IMR-90 (cell line): ENCODE measurements around the gene ARHGEF2. TPM values are rescaled to one million over a fixed set of nuclear protein-coding genes. Genes with fewer than 3 reads are reported as not detected.

Experiments
- ATAC-seq: fragments of 200-7000 bp; cut with Tn5 transposase; 2 replicates; pipeline ENCODE4 v1.9.1; 2020; ENCODE audit warnings: low read depth, mild to moderate bottlenecking, moderate library complexity
- BruUV-seq: library from RNA; stranded (reverse); fragments of 400-500 nt; replicated peaks from 2 replicates; lab custom pipeline; 2021; lab: Mats Ljungman, UMichigan
- CTCF ChIA-PET: fragments of 300-600 bp; formaldehyde crosslinking; extraction: SDS; loops from one replicate; lab custom pipeline; 2021; ENCODE audit warnings: antibody characterized with exemption; lab: Yijun Ruan, JAX
- POLR2A ChIA-PET: fragments of 300-600 bp; sonication (Branson Sonifier 250); formaldehyde crosslinking; loops from one replicate; lab custom pipeline; 2022; ENCODE audit warnings: antibody characterized with exemption; ENCODE audit not compliant: unreplicated experiment; lab: Charles Lee
- DNase-seq: peaks from one replicate; pipeline ENCODE4 v3.0.0; 2013
- H2AFZ ChIP-seq: replicated peaks from 2 replicates; pipeline ENCODE3; 2013; ENCODE audit warnings: low read length, mild to moderate bottlenecking; ENCODE audit not compliant: poor library complexity
- H2AK5ac ChIP-seq: 2 replicates; pipeline ENCODE4 v1.6.1; 2013; ENCODE audit warnings: low read depth, low read length, inconsistent platforms
- H2AK9ac ChIP-seq: replicated peaks from 2 replicates; pipeline ENCODE3; 2013; ENCODE audit warnings: mild to moderate bottlenecking, low read depth, low read length, moderate library complexity; ENCODE audit not compliant: poor library complexity
- H2BK120ac ChIP-seq: 2 replicates; pipeline ENCODE4 v1.6.1; 2013; ENCODE audit warnings: low read depth, low read length, inconsistent platforms
- H2BK15ac ChIP-seq: 3 replicates; pipeline ENCODE4 v1.6.1; 2013; ENCODE audit warnings: low read depth, low read length, inconsistent platforms
- H2BK20ac ChIP-seq: 2 replicates; pipeline ENCODE4 v1.6.1; 2013; ENCODE audit warnings: low read depth, mild to moderate bottlenecking, inconsistent platforms, low read length, moderate library complexity
- H2BK5ac ChIP-seq: 2 replicates; pipeline ENCODE4 v1.6.1; 2013; ENCODE audit warnings: mild to moderate bottlenecking, low read depth, low read length, inconsistent platforms; ENCODE audit not compliant: poor library complexity, severe bottlenecking
- H3K14ac ChIP-seq: replicated peaks from 2 replicates; pipeline ENCODE4 v1.6.1; 2013; ENCODE audit warnings: low read depth, low read length, inconsistent platforms
- H3K18ac ChIP-seq: 2 replicates; pipeline ENCODE4 v1.6.1; 2013; ENCODE audit warnings: low read depth, low read length, control low read depth
- H3K23ac ChIP-seq: 2 replicates; pipeline ENCODE4 v1.6.1; 2013; ENCODE audit warnings: low read depth, low read length, inconsistent platforms
- H3K27ac ChIP-seq: 2 replicates; pipeline ENCODE4 v1.5.1; 2013; ENCODE audit warnings: mild to moderate bottlenecking, control low read depth, low read length; ENCODE audit not compliant: insufficient read depth
- H3K27me3 ChIP-seq: 2 replicates; pipeline ENCODE4 v1.6.1; 2013; ENCODE audit warnings: low read length; ENCODE audit not compliant: control insufficient read depth, insufficient read depth
- H3K36me3 ChIP-seq: 2 replicates; pipeline ENCODE4 v1.6.1; 2013; ENCODE audit warnings: low read length, mixed read lengths; ENCODE audit not compliant: control insufficient read depth, insufficient read depth
- H3K4ac ChIP-seq: 2 replicates; pipeline ENCODE4 v1.6.1; 2013; ENCODE audit warnings: low read depth, low read length, inconsistent platforms
- H3K4me1 ChIP-seq: 2 replicates; pipeline ENCODE4 v1.6.1; 2013; ENCODE audit warnings: low read length, mixed read lengths; ENCODE audit not compliant: control insufficient read depth, insufficient read depth
- H3K4me2 ChIP-seq: 2 replicates; pipeline ENCODE4 v1.6.1; 2013; ENCODE audit warnings: low read depth, mild to moderate bottlenecking, control low read depth, low read length, moderate library complexity
- H3K4me3 ChIP-seq: 2 replicates; pipeline ENCODE4 v1.5.1; 2013; ENCODE audit warnings: low read depth, mild to moderate bottlenecking, control low read depth, low read length, moderate library complexity; ENCODE audit not compliant: insufficient read depth
- H3K56ac ChIP-seq: 2 replicates; pipeline ENCODE4 v1.6.1; 2013; ENCODE audit warnings: low read length, inconsistent platforms; ENCODE audit not compliant: insufficient read depth; ENCODE audit errors: extremely low read depth
- H3K79me1 ChIP-seq, 2 experiments: 2 replicates each; pipeline ENCODE4 v1.6.1; 2013; ENCODE audit warnings: low read length in 2 of 2, inconsistent platforms in 1 of 2, low read depth in 1 of 2
- H3K9ac ChIP-seq: 2 replicates; pipeline ENCODE4 v1.6.1; 2013; ENCODE audit warnings: low read depth, low read length, control low read depth
- H3K9me1 ChIP-seq: 2 replicates; pipeline ENCODE4 v1.6.1; 2013; ENCODE audit warnings: low read length, inconsistent platforms; ENCODE audit not compliant: insufficient read depth
- H3K9me3 ChIP-seq: 2 replicates; pipeline ENCODE4 v1.6.1; 2013; ENCODE audit warnings: low read length; ENCODE audit not compliant: control insufficient read depth, insufficient read depth
- H4K20me1 ChIP-seq: 2 replicates; pipeline ENCODE4 v1.6.1; 2013; ENCODE audit warnings: low read length, inconsistent platforms; ENCODE audit not compliant: insufficient read depth
- H4K5ac ChIP-seq: 2 replicates; pipeline ENCODE4 v1.6.1; 2013; ENCODE audit warnings: mild to moderate bottlenecking, low read depth, low read length, control low read depth
- H4K8ac ChIP-seq, 2 experiments: 2 replicates each; pipeline ENCODE4 v1.6.1; 2013; ENCODE audit warnings: low read depth in 2 of 2, low read length in 2 of 2, control low read depth in 1 of 2, inconsistent platforms in 1 of 2
- H4K91ac ChIP-seq: 2 replicates; pipeline ENCODE4 v1.6.1; 2013; ENCODE audit warnings: low read depth, low read length, inconsistent platforms; ENCODE audit not compliant: insufficient read depth
- MAFK ChIP-seq: IDR thresholded peaks from 2 replicates; pipeline ENCODE4 v1.6.1; 2012; ENCODE audit warnings: low read depth, low read length, improper control_type of control experiment
- MAZ ChIP-seq: IDR thresholded peaks from 2 replicates; pipeline ENCODE4 v1.6.1; 2012; ENCODE audit warnings: low read depth, mild to moderate bottlenecking, low read length, improper control_type of control experiment, moderate library complexity, borderline replicate concordance
- WGBS, 2 experiments: methylation state at CpG; one replicate each; pipeline versions ENCODE4 v1.1.5 to v1.1.7; 2013; ENCODE audit warnings: missing lambda C conversion rate in 2 of 2; ENCODE audit not compliant: insufficient read length in 1 of 2; ENCODE audit errors: extremely low coverage in 2 of 2; 5-methylcytosine and 5-hydroxymethylcytosine counted together
- dilution Hi-C: fragments of 300-500 bp; cut with HindIII; formaldehyde crosslinking; loops from one replicate; pipeline ENCODE4 v1.14.3; 2018; ENCODE audit warnings: low sequenced_read_pairs; ENCODE audit not compliant: unreplicated experiment
- in situ Hi-C: fragments of 300-500 bp; cut with MboI; formaldehyde crosslinking; loops from 3 replicates; pipeline ENCODE4 v1.14.3; 2019; ENCODE audit warnings: low sequenced_read_pairs, inconsistent platforms, mixed read lengths
- intact Hi-C: fragments of 100-400 bp; cut with micrococcal nuclease; formaldehyde crosslinking; loops from 2 replicates; pipeline ENCODE4 v1.10.0; 2022
- polyA plus RNA-seq, 3 experiments: library from polyadenylated mRNA; depleted of rRNA; stranded (reverse); fragments of >200 nt; gene quantifications; 2 replicates each; pipeline ENCODE4 v1.2.3, GENCODE V29; 2012; ENCODE audit warnings: low replicate concordance in 1 of 3
- total RNA-seq: library from RNA; depleted of rRNA; stranded (reverse); fragments of >200 nt; gene quantifications from 2 replicates; pipeline ENCODE4 v1.2.3, GENCODE V29; 2012

Gene ARHGEF2
- total and polyA plus RNA-seq, 2 of the 4 experiments (the other 2 are of a cell fraction) = 91.8 to 117 TPM

- H2BK20ac ChIP-seq = 0 out of 2 replicates have a peak overlapping the region, but pooled peaks have one; percentile 50
- no peaks in the 10 kb centered on the region for H3K27me3 ChIP-seq
- H2BK15ac ChIP-seq = 0 out of 3 replicates have a peak overlapping the region, but pooled peaks have one; percentile 81
- H2AK5ac ChIP-seq = peak overlapping the region; percentile 73
- H3K4ac ChIP-seq = peak overlapping the region; percentile 92
- peak overlapping the region; percentile 70 to 82; a peak in 3 of 4 replicates for H4K8ac ChIP-seq
- H3K4me2 ChIP-seq = peak overlapping the region; percentile 98
- TF ChIP-seq MAFK = no peak
- 0 out of 2 replicates have a peak, but pooled peaks have one; percentile 6 for TF ChIP-seq MAZ
- peaks cover 10 to 83% of the 10 kb centered on the region in 2 experiments; a peak in 3 of 4 replicates for H3K79me1 ChIP-seq
- peak overlapping the region; percentile 74 for H4K5ac ChIP-seq
- H3K56ac ChIP-seq = peak overlapping the region; percentile 77
- H2AFZ ChIP-seq = peak overlapping the region; percentile 79
- peak overlapping the region; percentile 94 for H3K14ac ChIP-seq
- BruUV-seq = no TSS peak
- ATAC-seq (peak; percentile 19), DNase-seq (no peak)
- peak overlapping the region; percentile 66 for H2BK120ac ChIP-seq
- H3K9ac ChIP-seq = peak overlapping the region; percentile 87
- ChIA-PET CTCF (interaction anchor here (1.2 kb wide), 1 partner anchor 12 kb away, joined by 4 read pairs; no protein-coding TSS in a partner anchor), POLR2A (interaction anchor here (0.6 to 1.4 kb wide), 6 partner anchors 9 to 63 kb away, joined by 3 to 10 read pairs (median 4); no protein-coding TSS in a partner anchor)
- peaks cover 11% of the 10 kb centered on the region for H3K36me3 ChIP-seq
- H3K4me3 ChIP-seq = peak overlapping the region; percentile 94
- peaks cover 48% of the 10 kb centered on the region for H4K20me1 ChIP-seq
- 0% methylated on average over 22 of the region's 52 CpGs; no CpG with 5 or more reads in 1 of the 2 experiments for WGBS, 2 experiments
- peak overlapping the region; percentile 94 for H4K91ac ChIP-seq
- peak overlapping the region; percentile 99 for H3K27ac ChIP-seq
- H2AK9ac ChIP-seq = peak overlapping the region; percentile 95
- in situ Hi-C loops = no loop called here
- H3K9me1 ChIP-seq = peaks cover 40% of the 10 kb centered on the region
- no peaks in the 10 kb centered on the region for H3K9me3 ChIP-seq
- H2BK5ac ChIP-seq = peak overlapping the region; percentile 93
- peaks cover 48% of the 10 kb centered on the region for H3K4me1 ChIP-seq
- dilution Hi-C loops = no loop called here
- peak overlapping the region; percentile 91 for H3K18ac ChIP-seq
- intact Hi-C loops = loop anchor here (5.0 kb wide), 1 partner anchor 36 kb away; the partner anchor contains the start of gene RXFP4
- H3K23ac ChIP-seq = peak overlapping the region; percentile 97
Measured at GRCh38 chr1:155977690-155978324, 540 bp downstream of the ARHGEF2 start.
